ENCODE results near the gene HS6ST3.

HS6ST3 gene

DNA sequence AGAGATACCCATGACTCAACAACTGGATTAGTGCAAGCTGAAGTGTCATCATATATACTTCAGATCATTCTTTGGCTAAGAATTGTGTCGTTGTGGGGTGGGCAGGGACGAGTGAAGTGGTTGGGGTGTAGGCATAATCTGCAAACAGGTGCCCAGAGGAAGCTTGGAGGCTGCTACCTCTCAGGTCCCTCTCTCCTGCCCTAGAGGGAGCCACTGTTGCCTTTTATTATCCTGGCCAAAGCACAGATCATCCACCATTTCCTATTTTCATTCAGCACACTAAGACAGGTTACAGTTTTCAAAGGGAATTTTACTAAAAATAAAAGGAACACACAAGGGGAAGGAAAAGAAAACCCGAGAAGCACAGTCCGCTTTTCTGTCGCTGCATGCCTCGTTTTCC is 126.6 kb downstream of the HS6ST3 start:
- Histone ChIP-seq H3K18ac (ENCODE audit: low read depth in 1 of 2, low read length in 2 of 2) (no peak overlapping the region), H3K27me3 (ENCODE audit: control insufficient read depth in 1 of 2, insufficient read depth in 1 of 2, low read length in 2 of 2) (no peaks in the 10 kb centered on the region), H3K4me1 (ENCODE audit: control insufficient read depth, insufficient read depth, low read depth, low read length) (no peaks in the 10 kb centered on the region), H3K4me2 (ENCODE audit: low read length, poor library complexity, severe bottlenecking) (no peak overlapping the region), H4K8ac (ENCODE audit: low read length) (no peak overlapping the region), H3K4ac (ENCODE audit: low read depth in 1 of 2, low read length in 2 of 2) (no peak overlapping the region), H3K23ac (ENCODE audit: low read length in 2 of 2) (no peak overlapping the region), H2BK120ac (ENCODE audit: low read depth, low read length) (no peak overlapping the region), H2AK5ac (ENCODE audit: low read length, severe bottlenecking) (no peak overlapping the region), H4K91ac (ENCODE audit: low read length) (no peak overlapping the region), H2AFZ (ENCODE audit: low read depth, low read length) (no peak overlapping the region), H3K36me3 (ENCODE audit: control insufficient read depth in 1 of 2, insufficient read depth in 2 of 2, low read depth in 1 of 2, low read length in 2 of 2) (no peaks in the 10 kb centered on the region), H2BK12ac (ENCODE audit: low read length in 2 of 2) (no peak overlapping the region), H3K27ac (ENCODE audit: low read length, poor library complexity, severe bottlenecking) (no peak overlapping the region), H2BK15ac (ENCODE audit: low read depth, poor library complexity, severe bottlenecking) (no peak overlapping the region), H3K14ac (ENCODE audit: low read length in 2 of 2) (no peak overlapping the region), H3K9ac (ENCODE audit: low read length) (no peak overlapping the region), H3K4me3 (ENCODE audit: insufficient read depth in 1 of 2, low read depth in 1 of 2, low read length in 2 of 2) (no peak overlapping the region), H3K79me1 (replicated peaks; ENCODE audit: low read length, poor library complexity, severe bottlenecking) (no peaks in the 10 kb centered on the region), H2BK5ac (ENCODE audit: low read depth, low read length, poor library complexity, severe bottlenecking) (no peak overlapping the region), H3K9me3 (ENCODE audit: control insufficient read depth, low read length) (no peaks in the 10 kb centered on the region)
- WGBS, result 93% methylated on average over 5 of the region's 6 CpGs
- DNase-seq, result no peak

DNA sequence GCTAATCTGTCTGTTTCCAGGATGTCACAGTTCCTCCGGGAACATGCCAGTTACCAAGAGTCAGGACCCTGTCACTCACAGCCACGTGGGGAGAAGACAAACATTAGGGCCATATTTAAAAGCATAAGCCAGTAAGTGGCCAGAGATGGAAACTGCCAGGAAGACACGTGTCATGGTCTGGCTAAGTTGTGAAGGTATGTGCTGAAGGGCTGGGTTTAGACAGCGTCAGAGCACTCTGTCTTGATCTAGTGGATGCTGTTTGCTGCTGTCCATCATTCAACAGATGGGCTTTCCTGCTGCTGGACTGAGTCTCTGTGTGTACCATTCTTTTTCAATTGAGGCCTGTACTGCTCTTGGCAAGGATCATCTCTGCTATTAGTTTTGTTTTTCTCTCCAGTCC is 128.6 kb downstream of the HS6ST3 start:
- no peak overlapping the region for H2BK5ac ChIP-seq (ENCODE audit: low read depth, low read length, poor library complexity, severe bottlenecking)
- no peak overlapping the region for H3K4me2 ChIP-seq (ENCODE audit: low read length, poor library complexity, severe bottlenecking)
- no peaks in the 10 kb centered on the region for H3K79me1 ChIP-seq (replicated peaks; ENCODE audit: low read length, poor library complexity, severe bottlenecking)
- no peak overlapping the region for H3K23ac ChIP-seq (ENCODE audit: low read length in 2 of 2)
- no peak overlapping the region for H3K9ac ChIP-seq (ENCODE audit: low read length)
- H3K4me1 ChIP-seq (ENCODE audit: control insufficient read depth, insufficient read depth, low read depth, low read length), result no peaks in the 10 kb centered on the region
- no peak overlapping the region for H3K14ac ChIP-seq (ENCODE audit: low read length in 2 of 2)
- no peak overlapping the region for H4K91ac ChIP-seq (ENCODE audit: low read length)
- H2AFZ ChIP-seq (ENCODE audit: low read depth, low read length), result no peak overlapping the region
- H3K36me3 ChIP-seq (ENCODE audit: control insufficient read depth in 1 of 2, insufficient read depth in 2 of 2, low read depth in 1 of 2, low read length in 2 of 2), result no peaks in the 10 kb centered on the region
- no peaks in the 10 kb centered on the region for H3K27me3 ChIP-seq (ENCODE audit: control insufficient read depth in 1 of 2, insufficient read depth in 1 of 2, low read length in 2 of 2)
- H3K4me3 ChIP-seq (ENCODE audit: insufficient read depth in 1 of 2, low read depth in 1 of 2, low read length in 2 of 2), result no peak overlapping the region
- no peak overlapping the region for H4K8ac ChIP-seq (ENCODE audit: low read length)
- no peak overlapping the region for H3K4ac ChIP-seq (ENCODE audit: low read depth in 1 of 2, low read length in 2 of 2)
- H2BK12ac ChIP-seq (ENCODE audit: low read length in 2 of 2), result no peak overlapping the region
- no peak overlapping the region for H3K27ac ChIP-seq (ENCODE audit: low read length, poor library complexity, severe bottlenecking)
- no peak for DNase-seq
- no peak overlapping the region for H2BK120ac ChIP-seq (ENCODE audit: low read depth, low read length)
- no peak overlapping the region for H2BK15ac ChIP-seq (ENCODE audit: low read depth, poor library complexity, severe bottlenecking)
- no peaks in the 10 kb centered on the region for H3K9me3 ChIP-seq (ENCODE audit: control insufficient read depth, low read length)
- no peak overlapping the region for H2AK5ac ChIP-seq (ENCODE audit: low read length, severe bottlenecking)
- H3K18ac ChIP-seq (ENCODE audit: low read depth in 1 of 2, low read length in 2 of 2), result no peak overlapping the region
- 67% methylated on average over 4 of the region's 4 CpGs for WGBS

- Histone ChIP-seq H3K27me3 (ENCODE audit: control insufficient read depth in 1 of 2, insufficient read depth in 1 of 2, low read length in 2 of 2) (no peaks in the 10 kb centered on the region), H2BK15ac (ENCODE audit: low read depth, poor library complexity, severe bottlenecking) (no peak overlapping the region), H3K4me1 (ENCODE audit: control insufficient read depth, insufficient read depth, low read depth, low read length) (no peaks in the 10 kb centered on the region), H2BK120ac (ENCODE audit: low read depth, low read length) (no peak overlapping the region), H2AFZ (ENCODE audit: low read depth, low read length) (no peak overlapping the region), H3K9ac (ENCODE audit: low read length) (no peak overlapping the region), H2AK5ac (ENCODE audit: low read length, severe bottlenecking) (no peak overlapping the region), H3K9me3 (ENCODE audit: control insufficient read depth, low read length) (no peaks in the 10 kb centered on the region), H3K18ac (ENCODE audit: low read depth in 1 of 2, low read length in 2 of 2) (no peak overlapping the region), H4K8ac (ENCODE audit: low read length) (no peak overlapping the region), H3K27ac (ENCODE audit: low read length, poor library complexity, severe bottlenecking) (no peak overlapping the region), H2BK5ac (ENCODE audit: low read depth, low read length, poor library complexity, severe bottlenecking) (no peak overlapping the region), H3K4me2 (ENCODE audit: low read length, poor library complexity, severe bottlenecking) (no peak overlapping the region), H2BK12ac (ENCODE audit: low read length in 2 of 2) (no peak overlapping the region), H3K36me3 (ENCODE audit: control insufficient read depth in 1 of 2, insufficient read depth in 2 of 2, low read depth in 1 of 2, low read length in 2 of 2) (no peaks in the 10 kb centered on the region), H3K4me3 (ENCODE audit: insufficient read depth in 1 of 2, low read depth in 1 of 2, low read length in 2 of 2) (no peak overlapping the region), H3K14ac (ENCODE audit: low read length in 2 of 2) (no peak overlapping the region), H4K91ac (ENCODE audit: low read length) (no peak overlapping the region), H3K79me1 (replicated peaks; ENCODE audit: low read length, poor library complexity, severe bottlenecking) (no peaks in the 10 kb centered on the region), H3K23ac (ENCODE audit: low read length in 2 of 2) (no peak overlapping the region), H3K4ac (ENCODE audit: low read depth in 1 of 2, low read length in 2 of 2) (no peak overlapping the region)
- DNase-seq, result no peak
Measured at GRCh38 chr13:96221471-96221870, 131.6 kb downstream of the HS6ST3 start.

GRCh38 chr13:96223231-96223630 is 133.3 kb downstream of the HS6ST3 start:
- Histone ChIP-seq H2AK5ac (ENCODE audit: low read length, severe bottlenecking) (no peak overlapping the region), H4K8ac (ENCODE audit: low read length) (no peak overlapping the region), H3K23ac (ENCODE audit: low read length in 2 of 2) (no peak overlapping the region), H3K9me3 (ENCODE audit: control insufficient read depth, low read length) (no peaks in the 10 kb centered on the region), H2BK12ac (ENCODE audit: low read length in 2 of 2) (no peak overlapping the region), H3K79me1 (replicated peaks; ENCODE audit: low read length, poor library complexity, severe bottlenecking) (no peaks in the 10 kb centered on the region), H3K36me3 (ENCODE audit: control insufficient read depth in 1 of 2, insufficient read depth in 2 of 2, low read depth in 1 of 2, low read length in 2 of 2) (no peaks in the 10 kb centered on the region), H3K9ac (ENCODE audit: low read length) (no peak overlapping the region), H3K4ac (ENCODE audit: low read depth in 1 of 2, low read length in 2 of 2) (no peak overlapping the region), H2BK120ac (ENCODE audit: low read depth, low read length) (no peak overlapping the region), H4K91ac (ENCODE audit: low read length) (no peak overlapping the region), H2BK5ac (ENCODE audit: low read depth, low read length, poor library complexity, severe bottlenecking) (no peak overlapping the region), H3K18ac (ENCODE audit: low read depth in 1 of 2, low read length in 2 of 2) (no peak overlapping the region), H2BK15ac (ENCODE audit: low read depth, poor library complexity, severe bottlenecking) (no peak overlapping the region), H3K27ac (ENCODE audit: low read length, poor library complexity, severe bottlenecking) (no peak overlapping the region), H3K4me3 (ENCODE audit: insufficient read depth in 1 of 2, low read depth in 1 of 2, low read length in 2 of 2) (no peak overlapping the region), H3K14ac (ENCODE audit: low read length in 2 of 2) (no peak overlapping the region), H3K4me1 (ENCODE audit: control insufficient read depth, insufficient read depth, low read depth, low read length) (no peaks in the 10 kb centered on the region), H3K27me3 (ENCODE audit: control insufficient read depth in 1 of 2, insufficient read depth in 1 of 2, low read length in 2 of 2) (no peaks in the 10 kb centered on the region), H3K4me2 (ENCODE audit: low read length, poor library complexity, severe bottlenecking) (no peak overlapping the region), H2AFZ (ENCODE audit: low read depth, low read length) (no peak overlapping the region)
- 89% methylated on average over 5 of the region's 5 CpGs for WGBS
- DNase-seq, result no peak
